K562 (cell line): ENCODE data around the gene LEO1. TPM values are rescaled to one million over a fixed set of nuclear protein-coding genes. Genes with fewer than 3 reads are reported as not detected.

Source experiments
- ARID1B ChIP-seq: fragments of 450-650 bp; IDR thresholded peaks from 2 replicates; pipeline ENCODE4 v1.6.1; 2016; ENCODE audit warnings: antibody characterized with exemption, mild to moderate bottlenecking, inconsistent platforms
- DMBX1 ChIP-seq: fragments of 250-450 bp; sonication (Bioruptor Pico); IDR thresholded peaks from 2 replicates; pipeline ENCODE4 v1.8.0; 2022; ENCODE audit warnings: inconsistent platforms, mild to moderate bottlenecking, moderate library complexity, borderline replicate concordance
- E2F6 ChIP-seq, 2 experiments: IDR thresholded peaks; 2 replicates each; pipeline ENCODE4 v1.6.1; 2011; ENCODE audit warnings: borderline replicate concordance in 1 of 2, control low read depth in 1 of 2, low read depth in 1 of 2, low read length in 1 of 2, mild to moderate bottlenecking in 1 of 2, mixed read lengths in 1 of 2, moderate library complexity in 1 of 2; ENCODE audit not compliant: insufficient read depth in 1 of 2, insufficient read length in 1 of 2, poor library complexity in 1 of 2, severe bottlenecking in 1 of 2; ENCODE audit errors: extremely low read depth in 1 of 2
- HDAC1 ChIP-seq, 2 experiments: fragments of 450-650 bp; IDR thresholded peaks; 2 replicates each; pipeline ENCODE4 v1.6.1; 2016 to 2017; ENCODE audit warnings: inconsistent platforms in 1 of 2, mild to moderate bottlenecking in 1 of 2, moderate library complexity in 1 of 2
- HES1 ChIP-seq: fragments of 450-650 bp; IDR thresholded peaks from 2 replicates; pipeline ENCODE4 v1.6.1; 2016; ENCODE audit warnings: low read depth, mild to moderate bottlenecking, moderate library complexity
- IRF1 ChIP-seq: sonication (generic); formaldehyde crosslinking; IDR thresholded peaks from 2 replicates; pipeline ENCODE4 v1.8.0; 2022; ENCODE audit warnings: missing genetic modification reagents, mild to moderate bottlenecking, borderline replicate concordance
- JUNB ChIP-seq: fragments of 450-650 bp; formaldehyde crosslinking; conservative IDR thresholded peaks from 2 replicates; pipeline ENCODE4 v1.4.0; 2020; ENCODE audit warnings: mild to moderate bottlenecking
- KDM2B ChIP-seq: fragments of 250-450 bp; sonication (Bioruptor Pico); IDR thresholded peaks from 2 replicates; pipeline ENCODE4 v1.8.0; 2021; ENCODE audit warnings: mild to moderate bottlenecking, moderate library complexity
- MTA2 ChIP-seq: fragments of 450-650 bp; IDR thresholded peaks from 2 replicates; pipeline ENCODE4 v1.6.1; 2016; ENCODE audit warnings: low read depth
- NR0B1 ChIP-seq: fragments of 450-650 bp; IDR thresholded peaks from one replicate; pipeline ENCODE4 v1.6.1; 2018; ENCODE audit warnings: mild to moderate bottlenecking, moderate library complexity; ENCODE audit not compliant: partially characterized antibody
- NR2C1 ChIP-seq, 2 experiments: fragments of 450-650 bp; IDR thresholded peaks; 2 replicates each; pipeline ENCODE4 v1.6.1; 2017; ENCODE audit warnings: mild to moderate bottlenecking in 2 of 2, antibody characterized with exemption in 1 of 2, inconsistent platforms in 1 of 2, missing compliant biosample characterization in 1 of 2, missing genetic modification characterization in 1 of 2
- POLR2A ChIP-seq: fragments of 450-650 bp; conservative IDR thresholded peaks from 2 replicates; pipeline ENCODE4 v1.6.1; 2016
- POLR2H ChIP-seq: IDR thresholded peaks from 2 replicates; pipeline ENCODE4 v1.6.1; 2016; ENCODE audit warnings: missing genetic modification characterization, low read depth, mild to moderate bottlenecking, control low read depth, missing compliant biosample characterization, moderate library complexity
- TAF15 ChIP-seq: fragments of 200-400 bp; formaldehyde crosslinking; IDR thresholded peaks from 2 replicates; pipeline ENCODE4 v1.6.1; 2017; ENCODE audit warnings: mild to moderate bottlenecking, low read depth, low read length, moderate library complexity
- ZHX1 ChIP-seq: fragments of 150-350 bp; conservative IDR thresholded peaks from 2 replicates; pipeline ENCODE4 v1.6.1; 2014; ENCODE audit warnings: low read length
- ZKSCAN8 ChIP-seq: fragments of 200-800 bp; sonication (Bioruptor generic); IDR thresholded peaks from 2 replicates; pipeline ENCODE4 v1.6.1; 2016; ENCODE audit warnings: missing genetic modification characterization, missing compliant biosample characterization
- ZNF217 ChIP-seq: sonication (generic); formaldehyde crosslinking; IDR thresholded peaks from 2 replicates; pipeline ENCODE4 v1.8.0; 2022; ENCODE audit warnings: mild to moderate bottlenecking, missing genetic modification reagents
- ZNF695 ChIP-seq: fragments of 450-650 bp; formaldehyde crosslinking; IDR thresholded peaks from 2 replicates; pipeline ENCODE4 v1.4.0; 2020; ENCODE audit warnings: mild to moderate bottlenecking, moderate library complexity
- ZSCAN29 ChIP-seq: fragments of 450-650 bp; IDR thresholded peaks from 2 replicates; pipeline ENCODE4 v1.6.1; 2017
- polyA plus RNA-seq, 8 experiments: library from polyadenylated mRNA; depleted of rRNA in 4 of 8; stranded (reverse) in 5 of 8; unstranded in 3 of 8; fragments of >200 nt; fragmentation: Nextera tagmentation in 2 of 8; fragmentation: Illumina TruSeq in 1 of 8; extraction: Ambion mirVana in 2 of 8; extraction: Trizol in 1 of 8; gene quantifications; 2 replicates each; pipeline versions ENCODE4 v1.2.1 to v1.2.3, GENCODE V29; 2011 to 2014; ENCODE audit warnings: inconsistent platforms in 1 of 8, missing spikeins in 1 of 8
- total RNA-seq, 7 experiments: library from RNA; depleted of rRNA in 6 of 7; stranded (reverse); fragments of >200 nt in 6 of 7; fragmentation: Illumina TruSeq in 2 of 7; extraction: Trizol in 2 of 7; gene quantifications; 2 replicates each; pipeline versions ENCODE4 v1.2.1 to v1.2.3, GENCODE V29; 2011 to 2021; ENCODE audit warnings: low replicate concordance in 1 of 7

The LEO1 gene
- total and polyA plus RNA-seq, 9 of the 15 experiments (the other 6 are each of a cell fraction or from before 2014, with no cell fraction given) = 8.4 to 48.3 (median 37.9) TPM

- TF ChIP-seq DMBX1 (CRISPR knock-in tag) (peak; percentile 57; the same call in 1 of the 2 replicates), ZNF217 (CRISPR knock-in tag) (no peak), POLR2A (no peak), POLR2H (tag) (no peak), KDM2B (no peak), ZNF695 (no peak), E2F6 (IDR thresholded peaks at IDR 0.05; ENCODE audit: borderline replicate concordance in 1 of 2, extremely low read depth in 1 of 2, insufficient read depth in 1 of 2, insufficient read length in 1 of 2, low read depth in 1 of 2, low read length in 1 of 2, poor library complexity in 1 of 2, severe bottlenecking in 1 of 2) (peak in 1 of 2 experiments; percentile 13), IRF1 (CRISPR knock-in tag) (no peak), ZHX1 (no peak), JUNB (CRISPR knock-in tag) (no peak), NR2C1 (IDR thresholded peaks at IDR 0.05) (no peak), NR2C1 (tag; IDR thresholded peaks at IDR 0.05) (no peak), NR0B1 (no peak), HDAC1 (IDR thresholded peaks at IDR 0.05) (no peak), ARID1B (peak; percentile 24; the same call in 1 of the 2 replicates), HES1 (no peak), ZKSCAN8 (no peak), ZSCAN29 (no peak), TAF15 (no peak), MTA2 (no peak)
Observed at GRCh38 chr15:52010633-52011595, 39.3 kb upstream of the LEO1 start (continued).
